ENCODE measurements around the gene GLI3. TPM values are rescaled to one million over a fixed set of nuclear protein-coding genes. Genes with fewer than 3 reads are reported as not detected.

Gene GLI3
- total and polyA plus RNA-seq, 2 experiments from 2014 or later, result 4.0 to 5.2 TPM

GRCh38 chr7:41995632-41996271 is 241.3 kb downstream of the GLI3 start:
- WGBS, 2 experiments (ENCODE audit: low coverage in 1 of 2, low lambda C conversion rate in 2 of 2, missing lambda C conversion rate in 2 of 2), result 78% methylated on average over 2 of the region's 2 CpGs

GRCh38 chr7:41994746-41995110 is 242.3 kb downstream of the GLI3 start:
- H3K4me1 ChIP-seq (ENCODE audit: insufficient read depth), result peaks cover 66% of the 10 kb centered on the region
- in situ Hi-C loops (cut with MboI), result no loop called here

More at GRCh38 chr7:41995632-41996271, 241.3 kb downstream of the GLI3 start:
- H3K9me3 ChIP-seq (ENCODE audit: low read depth), result no peaks in the 10 kb centered on the region
- peaks cover 41% of the 10 kb centered on the region for H3F3A ChIP-seq (ENCODE audit: insufficient read depth)
- H2AFZ ChIP-seq, result no peak overlapping the region
- no peak overlapping the region for H3K9ac ChIP-seq
- no peak overlapping the region for H3K4me3 ChIP-seq
- DNase-seq, result no peak
- no peaks in the 10 kb centered on the region for H3K36me3 ChIP-seq (ENCODE audit: low read depth)
- no peak for TF ChIP-seq EZH2 (IDR thresholded peaks at IDR 0.05; ENCODE audit: insufficient read depth, poor library complexity, severe bottlenecking)
- TF ChIP-seq EZH2phosphoT487 (IDR thresholded peaks at IDR 0.05; ENCODE audit: insufficient read depth, low read depth), result no peak
- no peaks in the 10 kb centered on the region for H3K27me3 ChIP-seq (replicated peaks; ENCODE audit: insufficient read depth)
- no peaks in the 10 kb centered on the region for H4K20me1 ChIP-seq (ENCODE audit: insufficient read depth)
- H3K4me1 ChIP-seq (ENCODE audit: insufficient read depth), result peaks cover 62% of the 10 kb centered on the region
- no peaks in the 10 kb centered on the region for H3K79me2 ChIP-seq (ENCODE audit: insufficient read depth)
- H3K27ac ChIP-seq, result peak overlapping the region; percentile 45; the same call in 1 of the 2 replicates
- in situ Hi-C loops (cut with MboI), result no loop called here
- peak overlapping the region; percentile 63 for H3K4me2 ChIP-seq (ENCODE audit: unreplicated experiment)
- H3K9me2 ChIP-seq (ENCODE audit: insufficient read depth), result no peaks in the 10 kb centered on the region

GRCh38 chr7:41994036-41994745 is 242.8 kb downstream of the GLI3 start:
- in situ Hi-C loops (cut with MboI), result no loop called here
- Histone ChIP-seq H3K9me2 (ENCODE audit: insufficient read depth) (no peaks in the 10 kb centered on the region), H3K4me2 (ENCODE audit: unreplicated experiment) (peak overlapping the region; percentile 31), H3K4me3 (no peak overlapping the region; the same call in 1 of the 2 replicates), H3K27ac (0 out of 2 replicates have a peak overlapping the region, but pooled peaks have one; percentile 3), H3K79me2 (ENCODE audit: insufficient read depth) (no peaks in the 10 kb centered on the region), H3F3A (ENCODE audit: insufficient read depth) (peaks cover 41% of the 10 kb centered on the region), H3K27me3 (replicated peaks; ENCODE audit: insufficient read depth) (no peaks in the 10 kb centered on the region), H2AFZ (no peak overlapping the region), H3K36me3 (ENCODE audit: low read depth) (no peaks in the 10 kb centered on the region), H4K20me1 (ENCODE audit: insufficient read depth) (no peaks in the 10 kb centered on the region), H3K9ac (no peak overlapping the region), H3K4me1 (ENCODE audit: insufficient read depth) (peaks cover 66% of the 10 kb centered on the region), H3K9me3 (ENCODE audit: low read depth) (no peaks in the 10 kb centered on the region)
- no peak for TF ChIP-seq EZH2 (IDR thresholded peaks at IDR 0.05; ENCODE audit: insufficient read depth, poor library complexity, severe bottlenecking)
- TF ChIP-seq EZH2phosphoT487 (IDR thresholded peaks at IDR 0.05; ENCODE audit: insufficient read depth, low read depth), result no peak
- 63 to 70% methylated on average over 3 of the region's 3 CpGs for WGBS, 2 experiments (ENCODE audit: low coverage in 1 of 2, low lambda C conversion rate in 2 of 2, missing lambda C conversion rate in 2 of 2)
- peak; percentile 34 for DNase-seq

More at GRCh38 chr7:41994746-41995110, 242.3 kb downstream of the GLI3 start:
- 0 out of 2 replicates have a peak overlapping the region, but pooled peaks have one; percentile 3 for H3K27ac ChIP-seq
- H3K4me3 ChIP-seq, result no peak overlapping the region; the same call in 1 of the 2 replicates
- peak; percentile 57 for DNase-seq
- no peaks in the 10 kb centered on the region for H3K9me2 ChIP-seq (ENCODE audit: insufficient read depth)
- no peaks in the 10 kb centered on the region for H3K36me3 ChIP-seq (ENCODE audit: low read depth)
- no peaks in the 10 kb centered on the region for H3K79me2 ChIP-seq (ENCODE audit: insufficient read depth)
- peaks cover 41% of the 10 kb centered on the region for H3F3A ChIP-seq (ENCODE audit: insufficient read depth)
- no peaks in the 10 kb centered on the region for H4K20me1 ChIP-seq (ENCODE audit: insufficient read depth)
- 21 to 24% methylated on average over 4 of the region's 4 CpGs for WGBS, 2 experiments (ENCODE audit: low coverage in 1 of 2, low lambda C conversion rate in 2 of 2, missing lambda C conversion rate in 2 of 2)
- TF ChIP-seq EZH2 (IDR thresholded peaks at IDR 0.05; ENCODE audit: insufficient read depth, poor library complexity, severe bottlenecking), result no peak
- TF ChIP-seq EZH2phosphoT487 (IDR thresholded peaks at IDR 0.05; ENCODE audit: insufficient read depth, low read depth), result 0 out of 2 replicates have a peak, but pooled peaks have one; percentile 52
- H3K4me2 ChIP-seq (ENCODE audit: unreplicated experiment), result peak overlapping the region; percentile 31
- no peak overlapping the region for H2AFZ ChIP-seq
- no peaks in the 10 kb centered on the region for H3K27me3 ChIP-seq (replicated peaks; ENCODE audit: insufficient read depth)
- H3K9me3 ChIP-seq (ENCODE audit: low read depth), result no peaks in the 10 kb centered on the region
- H3K9ac ChIP-seq, result no peak overlapping the region

- no peak overlapping the region for H3K4me2 ChIP-seq (ENCODE audit: unreplicated experiment)
- TF ChIP-seq EZH2phosphoT487 (IDR thresholded peaks at IDR 0.05; ENCODE audit: insufficient read depth, low read depth) (no peak), EZH2 (IDR thresholded peaks at IDR 0.05; ENCODE audit: insufficient read depth, poor library complexity, severe bottlenecking) (no peak)
- WGBS, 2 experiments (ENCODE audit: low coverage in 1 of 2, low lambda C conversion rate in 2 of 2, missing lambda C conversion rate in 2 of 2), result 63 to 71% methylated on average over 13 of the region's 13 CpGs
- no peak overlapping the region for H3K9ac ChIP-seq
- H4K20me1 ChIP-seq (ENCODE audit: insufficient read depth), result no peaks in the 10 kb centered on the region
- no peaks in the 10 kb centered on the region for H3K79me2 ChIP-seq (ENCODE audit: insufficient read depth)
- peaks cover 41% of the 10 kb centered on the region for H3F3A ChIP-seq (ENCODE audit: insufficient read depth)
- H3K4me3 ChIP-seq, result no peak overlapping the region
- H3K9me3 ChIP-seq (ENCODE audit: low read depth), result no peaks in the 10 kb centered on the region
- in situ Hi-C loops (cut with MboI), result no loop called here
- peaks cover 66% of the 10 kb centered on the region for H3K4me1 ChIP-seq (ENCODE audit: insufficient read depth)
- no peak overlapping the region for H3K27ac ChIP-seq
- H3K36me3 ChIP-seq (ENCODE audit: low read depth), result no peaks in the 10 kb centered on the region
- DNase-seq, result peak; percentile 52
- H2AFZ ChIP-seq, result no peak overlapping the region
- no peaks in the 10 kb centered on the region for H3K27me3 ChIP-seq (replicated peaks; ENCODE audit: insufficient read depth)
- H3K9me2 ChIP-seq (ENCODE audit: insufficient read depth), result no peaks in the 10 kb centered on the region
Measured at GRCh38 chr7:41992881-41993867, 243.8 kb downstream of the GLI3 start.

Measured in GM23248 (cell line).